Keratinocyte (primary cell): Measurements from ENCODE around the gene FRMD7. TPM values are rescaled to one million over a fixed set of nuclear protein-coding genes. Genes with fewer than 3 reads are reported as not detected.

ENCODE experiments used
- DNase-seq: peaks from one replicate; pipeline ENCODE4 v3.0.0-alpha.2; 2011; ENCODE audit warnings: low read depth, missing footprints, low spot score
- FAIRE-seq: peaks from 2 replicates; lab custom pipeline; 2011; peaks lifted over from hg19 to GRCh38; lab: Jason Lieb, UNC
- H2AFZ ChIP-seq: 2 replicates; pipeline ENCODE4 v1.6.0; 2012; ENCODE audit warnings: low read length, control low read depth, inconsistent platforms; ENCODE audit not compliant: control insufficient read depth
- H3K27ac ChIP-seq: 2 replicates; pipeline ENCODE4 v1.5.1; 2011; ENCODE audit warnings: low read length; ENCODE audit not compliant: control insufficient read depth, insufficient read depth
- H3K27me3 ChIP-seq: 3 replicates; pipeline ENCODE4 v1.6.0; 2011; ENCODE audit warnings: low read length; ENCODE audit not compliant: control insufficient read depth, insufficient read depth; ENCODE audit errors: extremely low read depth
- H3K36me3 ChIP-seq, 2 experiments: 2 replicates in 1 of 2; 3 replicates in 1 of 2; pipeline ENCODE4 v1.5.1; 2011; ENCODE audit warnings: low read length in 2 of 2, mild to moderate bottlenecking in 1 of 2; ENCODE audit not compliant: control insufficient read depth in 2 of 2, insufficient read depth in 2 of 2; ENCODE audit errors: extremely low read depth in 1 of 2
- H3K4me1 ChIP-seq: 3 replicates; pipeline ENCODE4 v1.5.1; 2011; ENCODE audit warnings: low read length; ENCODE audit not compliant: control insufficient read depth, insufficient read depth; ENCODE audit errors: extremely low read depth
- H3K4me2 ChIP-seq: 3 replicates; pipeline ENCODE4 v1.6.0; 2011; ENCODE audit warnings: low read depth, low read length; ENCODE audit not compliant: control insufficient read depth, insufficient read depth; ENCODE audit errors: extremely low read depth
- H3K4me3 ChIP-seq, 3 experiments: fragments of 200-600 bp in 1 of 3; sonication (generic) in 1 of 3; 2 replicates in 2 of 3; 3 replicates in 1 of 3; pipeline ENCODE4 v1.5.1; 2011 to 2016; ENCODE audit warnings: low read length in 3 of 3, mild to moderate bottlenecking in 3 of 3, control low read depth in 2 of 3, inconsistent platforms in 1 of 3, low read depth in 1 of 3, mixed read lengths in 1 of 3, mixed run types in 1 of 3, moderate library complexity in 1 of 3; ENCODE audit not compliant: control insufficient read depth in 2 of 3, insufficient read depth in 2 of 3; ENCODE audit errors: extremely low read depth in 1 of 3
- H3K79me2 ChIP-seq: 2 replicates; pipeline ENCODE4 v1.6.0; 2012; ENCODE audit warnings: low read length; ENCODE audit not compliant: control insufficient read depth, insufficient read depth
- H3K9ac ChIP-seq: 3 replicates; pipeline ENCODE4 v1.6.0; 2011; ENCODE audit warnings: low read length; ENCODE audit not compliant: control insufficient read depth, insufficient read depth; ENCODE audit errors: extremely low read depth
- H3K9me1 ChIP-seq: 3 replicates; pipeline ENCODE4 v1.6.0; 2011; ENCODE audit warnings: low read length; ENCODE audit not compliant: control insufficient read depth, insufficient read depth; ENCODE audit errors: extremely low read depth
- H3K9me3 ChIP-seq: 2 replicates; pipeline ENCODE4 v1.5.1; 2012; ENCODE audit warnings: low read depth, low read length; ENCODE audit not compliant: control insufficient read depth
- H4K20me1 ChIP-seq: 3 replicates; pipeline ENCODE4 v1.6.0; 2011; ENCODE audit warnings: low read length; ENCODE audit not compliant: control insufficient read depth, insufficient read depth; ENCODE audit errors: extremely low read depth
- CTCF ChIP-seq, 3 experiments: IDR thresholded peaks in 1 of 3; conservative IDR thresholded peaks in 1 of 3; optimal IDR thresholded peaks in 1 of 3; 2 replicates in 2 of 3; 3 replicates in 1 of 3; pipeline versions ENCODE3 to v1.5.1; 2011; ENCODE audit warnings: low read length in 3 of 3, mild to moderate bottlenecking in 3 of 3, moderate library complexity in 2 of 3, control low read depth in 1 of 3, inconsistent platforms in 1 of 3; ENCODE audit not compliant: insufficient read depth in 2 of 3; ENCODE audit errors: extremely low read depth in 1 of 3
- EZH2 ChIP-seq: IDR thresholded peaks from one replicate; pipeline ENCODE4 v1.6.1; 2012; ENCODE audit warnings: inconsistent platforms, mild to moderate bottlenecking, low read length, moderate library complexity
- dilution Hi-C: fragments of 300-500 bp; cut with MboI; formaldehyde crosslinking; loops from one replicate; pipeline ENCODE4 v1.7.0; 2020; ENCODE audit warnings: low sequenced_read_pairs; ENCODE audit not compliant: extremely low pct_ligation_motif_present
- polyA plus RNA-seq, 5 experiments: library from polyadenylated mRNA; depleted of rRNA in 3 of 5; stranded (reverse) in 3 of 5; stranded (forward) in 1 of 5; unstranded in 1 of 5; fragments of >200 nt; gene quantifications; 1 replicate in 1 of 5; 2 replicates in 3 of 5; 3 replicates in 1 of 5; pipeline versions ENCODE4 v1.2.1 to v1.2.3, GENCODE V29; 2011 to 2012; ENCODE audit warnings: missing spikeins in 2 of 5, low read depth in 1 of 5, low replicate concordance in 1 of 5

FRMD7 gene
- polyA plus RNA-seq, 1 donor (not counting 4 experiments of a cell fraction or from before 2014, with no cell fraction given): not detected

- H3K4me1 ChIP-seq: peaks cover 3% of the 10 kb centered on the region
- no peaks in the 10 kb centered on the region for H3K9me3 ChIP-seq
- no peaks in the 10 kb centered on the region for H3K9me1 ChIP-seq
- no peaks in the 10 kb centered on the region for H3K27me3 ChIP-seq
- no peak overlapping the region for H3K4me2 ChIP-seq
- FAIRE-seq (no peak), DNase-seq (no peak)
- no peak overlapping the region for H3K27ac ChIP-seq
- H3K79me2 ChIP-seq: no peaks in the 10 kb centered on the region
- H3K4me3 ChIP-seq: no peak overlapping the region
- dilution Hi-C loops: no loop called here
- no peak overlapping the region for H3K9ac ChIP-seq
- H4K20me1 ChIP-seq: no peaks in the 10 kb centered on the region
- H3K36me3 ChIP-seq: no peaks in the 10 kb centered on the region
- H2AFZ ChIP-seq: no peak overlapping the region
- TF ChIP-seq CTCF (optimal IDR thresholded peaks at IDR 0.05 in 1 of 3, IDR thresholded peaks at IDR 0.05 in 1 of 3, conservative IDR thresholded peaks at IDR 0.05 in 1 of 3; ENCODE audit: extremely low read depth in 1 of 3, insufficient read depth in 2 of 3, low read length in 3 of 3) (no peak), EZH2 (no peak)
Measured at GRCh38 chrX:132063334-132063733, 64.5 kb downstream of the FRMD7 start.

GRCh38 chrX:132059973-132060540 is 67.8 kb downstream of the FRMD7 start:
- H3K9me3 ChIP-seq: no peaks in the 10 kb centered on the region
- H3K27ac ChIP-seq: no peak overlapping the region
- no peak overlapping the region for H3K9ac ChIP-seq
- H3K4me3 ChIP-seq: no peak overlapping the region
- TF ChIP-seq EZH2: no peak
- no peak for TF ChIP-seq CTCF (optimal IDR thresholded peaks at IDR 0.05 in 1 of 3, IDR thresholded peaks at IDR 0.05 in 1 of 3, conservative IDR thresholded peaks at IDR 0.05 in 1 of 3; ENCODE audit: extremely low read depth in 1 of 3, insufficient read depth in 2 of 3, low read length in 3 of 3)
- dilution Hi-C loops: no loop called here
- no peaks in the 10 kb centered on the region for H3K79me2 ChIP-seq
- no peaks in the 10 kb centered on the region for H4K20me1 ChIP-seq
- DNase-seq: no peak
- no peak overlapping the region for H2AFZ ChIP-seq
- no peaks in the 10 kb centered on the region for H3K9me1 ChIP-seq
- no peaks in the 10 kb centered on the region for H3K4me1 ChIP-seq
- H3K4me2 ChIP-seq: no peak overlapping the region
- no peaks in the 10 kb centered on the region for H3K27me3 ChIP-seq
- no peak for FAIRE-seq
- H3K36me3 ChIP-seq: no peaks in the 10 kb centered on the region
